ENCODE results near the gene SPIN3. TPM values are rescaled to one million over a fixed set of nuclear protein-coding genes. Genes with fewer than 3 reads are reported as not detected.
A peak's percentile ranks its signal among the peaks of the same experiment; 100 is the strongest.
"Not testable (repeated sequence)": the region's sequence is repeated elsewhere in the genome, so short reads cannot be mapped to it uniquely, and the experiment has no call there.

SPIN3 gene
- 3.1 and 3.2 TPM in 2 replicates for total RNA-seq (2014; rRNA removed; shearing (Covaris generic))

GRCh38 chrX:56995271-56995994 is at the start of gene SPIN3:
Gene SPIN3 (minus strand): TSS chrX:56995541. CDS start chrX:56994947, 594 bp downstream.
- DNase-seq (ENCODE audit: low read depth) = peak; percentile 86

- no peak for DNase-seq (ENCODE audit: low read depth)
Measured at GRCh38 chrX:57044245-57044644, 48.9 kb upstream of the SPIN3 start.

GRCh38 chrX:57037265-57037664 is 41.9 kb upstream of the SPIN3 start:
- DNase-seq (ENCODE audit: low read depth) = not testable (repeated sequence)

- DNase-seq (ENCODE audit: low read depth) = no peak
Measured at GRCh38 chrX:56994375-56995270, 718 bp downstream of the SPIN3 start.

DNA sequence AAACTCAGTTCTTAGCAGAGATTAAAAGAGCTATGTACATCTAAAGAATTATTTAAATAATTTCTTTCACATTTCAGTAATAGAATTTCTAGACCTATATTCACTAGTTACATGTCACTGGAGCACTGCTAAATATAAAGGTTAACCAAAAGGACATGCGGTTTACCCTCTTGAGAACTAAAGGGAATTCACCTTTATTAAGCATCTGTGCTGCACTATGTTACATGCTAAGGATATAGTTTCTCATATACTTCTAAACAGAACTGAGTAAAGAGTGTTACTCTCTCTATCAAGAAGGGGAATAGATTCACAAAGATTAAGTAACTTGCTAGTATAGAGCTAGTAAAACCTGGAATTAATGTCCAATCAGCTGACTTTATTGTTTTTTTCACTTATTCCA is 7.6 kb downstream of the SPIN3 start:
- no peak for DNase-seq (ENCODE audit: low read depth)

DNA sequence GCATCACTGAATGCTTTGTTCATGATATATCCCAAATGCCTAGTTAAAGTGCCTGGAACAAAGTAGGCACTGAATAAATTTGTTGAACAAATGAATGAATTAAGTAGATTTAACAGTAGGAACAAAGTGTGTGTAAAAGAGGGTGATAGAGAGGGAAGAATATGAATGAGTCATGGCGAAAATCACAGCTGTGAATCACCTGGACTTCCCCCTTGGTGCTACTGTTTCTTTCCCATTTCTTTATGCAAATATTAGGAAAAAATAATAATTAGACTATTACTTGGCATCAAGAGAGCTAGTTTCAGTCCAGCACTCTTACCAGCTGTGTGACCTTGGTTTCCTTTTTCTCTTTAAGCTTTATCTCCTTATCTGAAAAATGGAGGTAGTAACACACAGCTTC is 9.2 kb downstream of the SPIN3 start:
- no peak for DNase-seq (ENCODE audit: low read depth)

DNA sequence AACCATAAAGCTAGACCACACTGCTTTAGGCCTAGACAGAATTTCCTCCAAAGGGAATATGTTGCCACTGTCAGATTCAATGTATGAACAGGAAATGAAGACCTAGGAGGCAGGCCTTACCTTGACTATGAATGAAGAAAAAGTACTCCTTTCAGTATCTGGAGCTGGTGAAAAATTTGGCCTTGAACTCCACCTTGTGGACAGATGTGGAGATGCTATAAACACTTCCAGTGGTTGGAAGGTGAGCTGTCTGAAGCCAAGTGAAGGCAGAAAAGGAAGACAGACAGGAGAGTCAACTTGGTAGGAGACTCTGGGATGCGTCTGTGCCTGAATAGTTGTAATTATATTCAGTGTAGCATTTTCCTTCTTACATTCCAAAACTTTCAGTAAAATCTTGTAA is 17.2 kb downstream of the SPIN3 start:
- peak; percentile 9 for DNase-seq (ENCODE audit: low read depth)

DNA sequence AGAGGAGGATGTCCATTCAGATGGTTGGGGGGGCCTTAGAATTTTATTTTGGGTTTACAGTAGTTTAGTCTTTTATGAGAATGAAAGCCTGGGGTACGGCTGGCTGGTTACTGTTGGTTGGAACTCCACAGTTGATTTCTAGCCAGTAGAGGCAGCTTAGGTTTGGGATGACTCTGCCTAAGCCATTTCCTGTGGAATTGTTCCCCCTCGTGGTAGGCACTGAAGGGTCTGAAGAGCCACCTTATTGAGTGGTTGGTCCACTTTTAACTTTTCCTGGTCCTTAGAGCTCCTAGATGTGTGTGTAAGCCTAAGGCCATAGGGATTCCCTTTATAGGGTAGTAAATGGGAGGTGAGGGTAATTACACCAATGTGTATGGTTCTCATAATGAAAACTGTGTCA is 19.7 kb downstream of the SPIN3 start:
- DNase-seq (ENCODE audit: low read depth) = no peak

DNA sequence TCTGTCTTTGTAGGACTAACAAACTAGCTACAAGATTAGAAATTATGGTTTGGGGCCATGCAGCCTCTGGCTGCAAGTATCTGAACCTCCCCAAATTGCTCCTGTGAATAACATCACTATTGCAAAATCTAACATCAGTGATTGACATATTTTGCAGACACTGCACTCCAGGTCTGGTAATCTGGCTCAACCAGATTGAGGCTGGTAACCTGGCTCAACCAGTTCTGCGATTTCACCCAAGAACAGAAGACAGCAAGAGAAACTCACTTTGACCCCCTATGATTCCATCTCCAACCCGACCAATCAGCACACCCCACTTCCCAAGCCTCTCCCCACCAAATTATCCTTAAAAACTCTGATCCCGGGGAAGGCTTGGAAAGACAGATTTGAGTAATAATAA is 20.9 kb downstream of the SPIN3 start:
- DNase-seq (ENCODE audit: low read depth) = no peak

DNA sequence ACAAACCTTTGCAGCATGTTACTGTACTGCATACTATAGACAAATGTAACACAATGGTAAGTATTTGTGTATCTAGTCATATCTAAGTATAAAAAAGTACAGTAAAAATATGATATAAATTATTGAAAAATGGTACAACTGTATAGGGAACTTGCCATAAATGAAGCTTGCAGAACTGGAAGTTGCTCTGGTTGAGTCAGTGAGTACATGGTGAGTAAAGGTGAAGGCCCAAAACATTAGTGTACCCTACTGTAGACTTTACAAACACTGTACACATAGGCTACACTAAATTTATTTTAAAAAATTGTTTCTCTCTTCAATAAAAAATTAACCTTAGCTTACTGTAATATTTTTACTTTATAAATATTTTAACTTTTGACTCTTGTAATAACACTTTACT is 25.8 kb downstream of the SPIN3 start:
- DNase-seq (ENCODE audit: low read depth) = no peak

GRCh38 chrX:56968980-56969379 is 26.4 kb downstream of the SPIN3 start:
- no peak for DNase-seq (ENCODE audit: low read depth)

DNA sequence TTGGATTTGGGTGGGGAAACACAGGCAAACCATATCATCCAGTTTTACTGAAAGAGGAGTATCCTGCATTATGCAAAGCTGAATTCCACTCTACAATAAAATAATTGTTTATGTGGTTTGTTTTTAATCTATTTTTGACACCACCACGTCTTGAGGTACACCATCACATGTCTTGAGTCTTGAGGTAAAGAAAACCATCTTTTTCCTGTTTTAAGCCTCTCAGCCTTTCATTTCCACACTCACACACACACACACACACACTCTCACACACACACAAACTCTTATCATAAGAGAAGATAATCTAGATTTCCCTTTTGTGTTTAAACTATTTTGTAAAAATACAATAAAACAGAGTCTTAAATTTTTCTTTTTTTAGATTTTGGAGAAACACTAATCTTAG is 32.0 kb downstream of the SPIN3 start:
- no peak for DNase-seq (ENCODE audit: low read depth)

- no peak for DNase-seq (ENCODE audit: low read depth)
Measured at GRCh38 chrX:56947699-56948098, 47.6 kb downstream of the SPIN3 start.

DNA sequence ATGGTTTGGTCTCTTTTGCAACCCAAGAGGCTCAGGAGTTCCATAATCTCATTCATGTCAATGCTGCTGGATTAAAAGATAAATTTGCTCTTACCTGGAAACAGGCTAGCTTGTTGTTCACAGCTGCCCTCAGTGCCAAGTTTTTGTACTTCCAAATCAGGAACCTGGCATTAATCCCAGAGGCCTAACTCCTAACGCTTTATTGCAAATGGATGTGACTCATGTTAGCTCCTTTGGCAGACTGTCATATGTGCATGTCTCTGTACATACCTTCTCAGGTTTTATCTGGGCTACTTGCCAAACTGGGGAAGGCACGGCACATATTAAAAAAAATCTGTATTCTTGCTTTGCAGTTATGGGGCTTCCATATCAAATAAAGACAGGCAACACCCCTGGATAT is 49.1 kb downstream of the SPIN3 start:
- DNase-seq (ENCODE audit: low read depth) = peak; percentile 62

DNA sequence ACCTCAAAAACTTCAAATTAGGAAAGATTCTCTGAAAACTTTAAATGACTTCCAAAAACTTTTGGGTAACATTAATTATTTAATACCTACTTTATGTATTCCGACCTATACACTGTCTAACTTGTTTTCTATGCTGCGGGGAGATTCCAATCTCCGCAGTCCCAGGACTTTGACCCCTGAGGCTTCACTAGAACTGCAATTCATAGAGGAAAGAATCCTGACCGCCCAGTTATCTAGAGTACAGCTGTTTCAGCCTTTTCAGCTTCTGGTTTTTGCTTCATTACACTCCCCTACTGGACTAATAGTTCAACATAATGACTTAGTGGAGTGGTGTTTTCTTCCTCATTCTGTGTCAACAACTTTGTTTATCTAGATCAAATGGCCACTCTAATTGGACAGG is 50.1 kb downstream of the SPIN3 start:
- not testable (repeated sequence) for DNase-seq (ENCODE audit: low read depth)

DNA sequence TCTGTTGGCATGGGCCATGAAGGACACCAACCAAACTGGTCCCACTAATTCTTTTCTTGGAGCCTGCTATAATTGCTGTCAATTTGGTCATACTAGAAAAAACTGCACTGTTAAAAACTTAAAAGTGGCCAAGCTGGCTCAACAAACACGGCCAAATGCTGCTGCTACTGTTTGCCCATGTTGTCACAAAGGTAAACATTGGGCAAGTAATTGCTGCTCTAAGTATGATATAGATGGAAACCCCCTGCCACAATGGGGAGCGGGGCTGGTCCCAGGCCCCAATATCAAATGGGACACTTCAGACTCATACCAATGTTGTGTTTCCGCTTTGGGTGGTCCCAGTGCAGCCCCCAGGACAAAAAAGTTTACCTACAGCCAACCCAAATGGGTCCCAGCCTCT is 52.1 kb downstream of the SPIN3 start:
- DNase-seq (ENCODE audit: low read depth) = no peak

Other genes with a start within 250 kb of the SPIN3 start
- 2.7 and 5.2 TPM in 2 replicates for gene SPIN2B, start 126.0 kb upstream of the SPIN3 start, total RNA-seq (2014; rRNA removed; shearing (Covaris generic))
- not detected in 2 replicates for gene SPIN2A, start 141.9 kb upstream of the SPIN3 start, total RNA-seq (2014; rRNA removed; shearing (Covaris generic))

Measured in Daoy (cell line).